Activated CD4-positive, alpha-beta memory T cell treated with anti-CD3 and anti-CD28 coated beads for 36 hours (primary cell): Measurements from ENCODE around the gene PEX13. TPM values are rescaled to one million over a fixed set of nuclear protein-coding genes. Genes with fewer than 3 reads are reported as not detected.
A peak's percentile ranks its signal among the peaks of the same experiment; 100 is the strongest.
"Not testable (repeated sequence)": the region's sequence is repeated elsewhere in the genome, so short reads cannot be mapped to it uniquely, and the experiment has no call there.

ENCODE experiments used
- CTCF ChIA-PET: fragments of 350-600 bp; sonication (Branson Sonifier 250); formaldehyde crosslinking; loops from one replicate; lab custom pipeline; 2021; ENCODE audit warnings: antibody characterized with exemption, inconsistent platforms; lab: Charles Lee
- POLR2A ChIA-PET: fragments of 350-600 bp; sonication (Branson Sonifier 250); formaldehyde crosslinking; loops from one replicate; lab custom pipeline; 2021; ENCODE audit warnings: antibody characterized with exemption; lab: Charles Lee
- DNase-seq: peaks from one replicate; pipeline ENCODE4 v3.0.0-alpha.2; 2020
- H3K27ac Mint-ChIP-seq: one replicate; pipeline ENCODE4 v1.8.0; 2021; ENCODE audit warnings: mixed read lengths
- H3K27me3 Mint-ChIP-seq: one replicate; pipeline ENCODE4 v1.8.0; 2021; ENCODE audit warnings: mixed read lengths
- H3K36me3 Mint-ChIP-seq: one replicate; pipeline ENCODE4 v1.8.0; 2021; ENCODE audit warnings: mixed read lengths
- H3K4me1 Mint-ChIP-seq: one replicate; pipeline ENCODE4 v1.8.0; 2021; ENCODE audit warnings: low read depth, mixed read lengths
- H3K4me3 Mint-ChIP-seq: one replicate; pipeline ENCODE4 v1.8.0; 2021; ENCODE audit warnings: mild to moderate bottlenecking, mixed read lengths
- H3K9me3 Mint-ChIP-seq: one replicate; pipeline ENCODE4 v1.8.0; 2021; ENCODE audit warnings: mixed read lengths
- intact Hi-C: fragments of 100-400 bp; cut with micrococcal nuclease; formaldehyde crosslinking; loops from one replicate; pipeline ENCODE4 v1.15.1; 2023
- total RNA-seq, 2 experiments: library from RNA; stranded (reverse); gene quantifications; one replicate each; pipeline ENCODE4 v1.2.3, GENCODE V29; 2021

The PEX13 gene
- total RNA-seq, 2 experiments from 2014 or later: 18.4 to 18.7 TPM

DNA sequence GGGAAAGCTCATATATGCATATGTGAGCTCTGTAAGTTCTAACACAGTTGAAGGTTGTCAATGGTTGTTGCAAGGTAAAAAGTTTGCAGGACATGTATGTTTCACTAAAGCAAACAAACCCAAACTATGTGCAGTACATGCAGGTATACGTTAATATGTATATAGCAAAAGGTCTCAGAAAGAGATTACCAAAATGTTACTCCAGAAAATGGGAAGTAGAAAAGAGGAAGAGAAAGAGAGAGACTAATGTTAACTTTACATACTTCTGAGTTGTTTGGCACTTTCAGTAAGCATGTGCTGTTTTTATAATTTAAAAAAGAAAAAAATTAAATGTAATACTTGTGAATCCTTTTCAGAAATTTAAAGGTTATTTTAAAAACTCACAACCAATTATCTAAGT lies 32.8 kb upstream of the PEX13 start:
- Mint-ChIP-seq H3K36me3 (peaks cover 5% of the 10 kb centered on the region), H3K27ac (no peak overlapping the region), H3K9me3 (no peaks in the 10 kb centered on the region), H3K4me1 (peaks cover 5% of the 10 kb centered on the region), H3K27me3 (no peaks in the 10 kb centered on the region), H3K4me3 (no peak overlapping the region)
- DNase-seq: no peak
- ChIA-PET CTCF (no interaction called here), POLR2A (no interaction called here)
- intact Hi-C loops: no loop called here

DNA sequence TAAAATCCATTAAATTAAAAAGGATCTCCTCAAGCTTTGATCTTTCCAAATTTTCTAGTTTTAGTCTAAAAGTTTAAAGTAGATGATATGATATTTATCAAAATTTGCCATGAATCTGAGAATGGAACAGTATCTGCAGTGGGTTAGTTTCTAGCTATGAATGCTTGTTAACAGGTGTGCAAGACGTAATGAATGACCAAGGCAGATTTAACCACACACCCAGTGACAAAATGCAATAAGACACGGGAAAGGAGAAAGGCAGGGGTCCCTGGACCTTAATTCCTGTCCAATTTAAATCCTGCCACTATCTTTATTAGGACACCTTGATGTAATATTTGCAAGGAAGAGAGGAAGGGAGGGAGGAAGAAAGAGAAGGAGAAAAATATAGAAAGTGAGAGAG lies 30.5 kb upstream of the PEX13 start:
- H3K27me3 Mint-ChIP-seq: no peaks in the 10 kb centered on the region
- CTCF ChIA-PET: interaction anchor here (1.1 to 2.7 kb wide), 2 partner anchors 11 to 279 kb away, joined by 7 to 17 read pairs; no protein-coding TSS in a partner anchor
- no peak overlapping the region for H3K27ac Mint-ChIP-seq
- no peak for DNase-seq
- H3K4me3 Mint-ChIP-seq: no peak overlapping the region
- no peaks in the 10 kb centered on the region for H3K4me1 Mint-ChIP-seq
- H3K36me3 Mint-ChIP-seq: peaks cover 11% of the 10 kb centered on the region
- POLR2A ChIA-PET: no interaction called here
- H3K9me3 Mint-ChIP-seq: peaks cover 9% of the 10 kb centered on the region
- intact Hi-C loops: no loop called here

DNA sequence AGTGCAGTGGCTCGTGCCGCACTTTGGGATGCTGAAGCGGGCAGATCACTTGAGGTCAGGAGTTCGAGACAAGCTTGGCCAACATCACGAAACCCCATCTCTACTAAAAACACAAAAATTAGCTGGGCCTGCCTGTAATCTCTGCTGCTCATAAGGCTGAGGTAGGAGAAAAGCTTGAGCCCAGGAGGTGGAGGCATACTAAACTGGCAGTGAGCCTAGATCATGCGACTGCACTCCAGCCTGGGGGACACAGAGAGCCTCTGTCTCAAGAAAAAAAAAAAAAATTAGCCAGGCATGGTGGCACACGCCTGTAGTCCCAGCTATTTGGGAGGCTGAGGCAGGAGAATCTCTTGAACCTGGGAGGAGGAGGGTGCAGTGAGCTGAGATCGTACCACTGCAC lies 29.9 kb upstream of the PEX13 start:
- intact Hi-C loops, DNase-seq, H3K4me1 Mint-ChIP-seq, H3K27ac Mint-ChIP-seq, H3K4me3 Mint-ChIP-seq, H3K27me3 Mint-ChIP-seq: not testable (repeated sequence)
- Mint-ChIP-seq H3K9me3 (peaks cover 12% of the 10 kb centered on the region), H3K36me3 (peaks cover 13% of the 10 kb centered on the region)
- POLR2A ChIA-PET: interaction anchor here (0.6 kb wide), 1 partner anchor 19 kb away, joined by 6 read pairs; no protein-coding TSS in a partner anchor
- CTCF ChIA-PET: interaction anchor here (1.1 to 2.7 kb wide), 2 partner anchors 11 to 280 kb away, joined by 7 to 17 read pairs; no protein-coding TSS in a partner anchor

DNA sequence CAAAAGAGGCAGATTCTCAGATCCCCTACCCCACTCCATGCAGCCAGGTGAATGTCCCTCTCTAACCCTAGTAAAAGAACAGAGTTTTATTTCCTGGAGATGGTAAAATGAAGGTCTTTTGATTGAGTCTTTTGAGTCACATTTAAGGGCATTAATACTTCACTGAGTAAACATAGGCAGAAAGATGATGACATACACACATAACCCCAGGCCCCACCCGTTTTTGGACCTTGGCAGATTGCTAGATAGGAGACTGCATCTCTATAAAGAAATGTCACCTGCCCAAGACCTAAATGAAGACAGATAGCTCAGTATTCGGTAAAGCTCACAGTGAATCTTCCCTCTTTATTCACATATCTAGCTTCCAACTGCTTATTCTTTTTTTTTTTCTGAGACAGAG lies 28.3 kb upstream of the PEX13 start:
- intact Hi-C loops: no loop called here
- Mint-ChIP-seq H3K9me3 (peaks cover 13% of the 10 kb centered on the region), H3K27me3 (no peaks in the 10 kb centered on the region), H3K36me3 (peaks cover 17% of the 10 kb centered on the region), H3K4me3 (no peak overlapping the region), H3K27ac (no peak overlapping the region), H3K4me1 (peaks cover 8% of the 10 kb centered on the region)
- POLR2A ChIA-PET: no interaction called here
- CTCF ChIA-PET: interaction anchor here (2.3 kb wide), 1 partner anchor 10 kb away, joined by 17 read pairs; no protein-coding TSS in a partner anchor
- DNase-seq: no peak

DNA sequence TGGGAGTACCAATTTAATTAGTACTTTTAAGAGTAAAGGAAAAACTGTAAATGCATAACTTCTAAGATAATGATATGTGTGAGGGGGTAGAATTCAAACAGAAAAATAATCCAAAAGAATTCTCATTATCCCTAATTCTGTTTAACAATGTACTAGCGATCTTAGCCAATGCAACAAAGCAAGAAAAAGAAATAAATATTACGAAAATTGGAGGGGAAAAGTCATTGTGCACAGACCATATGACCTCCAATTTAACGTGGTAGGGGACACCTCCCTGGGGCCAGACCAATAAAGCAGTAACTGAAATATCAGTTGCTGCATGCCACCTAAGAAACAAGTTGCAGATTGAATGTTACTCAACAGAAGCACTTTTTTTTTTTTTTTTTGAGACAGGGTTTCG lies 25.9 kb upstream of the PEX13 start:
- H3K9me3 Mint-ChIP-seq: peaks cover 13% of the 10 kb centered on the region
- no peaks in the 10 kb centered on the region for H3K27me3 Mint-ChIP-seq
- H3K4me1 Mint-ChIP-seq: peaks cover 8% of the 10 kb centered on the region
- H3K36me3 Mint-ChIP-seq: peaks cover 17% of the 10 kb centered on the region
- H3K27ac Mint-ChIP-seq: no peak overlapping the region
- CTCF ChIA-PET: no interaction called here
- POLR2A ChIA-PET: interaction anchor here (0.8 kb wide), 1 partner anchor 225 kb away, joined by 3 read pairs; no protein-coding TSS in a partner anchor
- no peak overlapping the region for H3K4me3 Mint-ChIP-seq
- intact Hi-C loops: loop anchor here (2.0 to 5.0 kb wide), 2 partner anchors 15 to 119 kb away; no protein-coding TSS in a partner anchor
- no peak for DNase-seq

DNA sequence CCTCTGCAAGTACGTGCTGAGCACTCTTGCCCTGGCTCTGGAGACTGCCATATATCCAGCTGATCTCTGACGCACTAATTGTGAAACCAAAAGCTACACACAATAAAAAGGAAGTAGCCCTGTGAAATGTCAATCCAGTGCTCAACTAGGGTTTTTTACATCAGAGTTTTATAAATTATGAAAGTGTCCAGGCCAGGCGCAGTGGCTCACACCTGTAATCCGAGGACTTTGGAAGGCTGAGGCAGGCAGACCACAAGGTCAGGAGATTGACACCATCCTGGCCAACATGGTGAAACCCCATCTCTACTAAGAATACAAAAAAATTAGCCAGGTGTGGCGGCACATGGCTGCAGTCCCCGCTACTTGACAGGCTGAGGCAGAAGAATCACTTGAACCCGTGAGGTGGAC lies 24.5 kb upstream of the PEX13 start:
- POLR2A ChIA-PET: no interaction called here

DNA sequence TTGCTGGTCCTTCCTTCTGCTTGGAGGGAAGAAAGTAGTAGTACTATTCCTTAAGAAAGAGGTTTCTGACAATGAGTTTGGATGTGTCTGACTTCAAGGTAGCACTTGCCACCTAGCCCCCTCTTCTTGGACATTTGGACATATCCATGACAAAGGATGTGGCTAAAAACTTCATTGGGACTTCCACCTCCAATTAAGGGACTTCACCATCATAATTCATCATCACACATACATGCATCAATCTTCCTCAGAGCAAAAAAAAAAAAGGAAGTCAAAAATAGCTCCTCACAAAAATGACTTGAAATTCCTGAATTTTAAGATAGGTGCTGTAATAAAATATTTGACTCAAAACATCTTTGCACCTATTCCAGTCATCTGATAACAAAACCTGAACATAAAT lies 23.4 kb upstream of the PEX13 start:
- Mint-ChIP-seq H3K27me3 (no peaks in the 10 kb centered on the region), H3K27ac (no peak overlapping the region), H3K9me3 (peaks cover 13% of the 10 kb centered on the region), H3K36me3 (peaks cover 12% of the 10 kb centered on the region), H3K4me3 (no peak overlapping the region), H3K4me1 (peaks cover 8% of the 10 kb centered on the region)
- intact Hi-C loops: loop anchor here (5.0 kb wide), 1 partner anchor 122 kb away; no protein-coding TSS in a partner anchor
- no peak for DNase-seq
- POLR2A ChIA-PET: no interaction called here
- CTCF ChIA-PET: interaction anchor here (0.7 to 1.6 kb wide), 3 partner anchors 29 to 1889 kb away, joined by 3 read pairs; no protein-coding TSS in a partner anchor

More for the DNA sequence above, 24.5 kb upstream of the PEX13 start:
- DNase-seq: peak; percentile 24
- Mint-ChIP-seq H3K4me1 (peaks cover 8% of the 10 kb centered on the region), H3K36me3 (peaks cover 12% of the 10 kb centered on the region), H3K9me3 (peaks cover 13% of the 10 kb centered on the region), H3K27ac (no peak overlapping the region), H3K27me3 (no peaks in the 10 kb centered on the region), H3K4me3 (no peak overlapping the region)
- intact Hi-C loops: loop anchor here (2.0 to 5.0 kb wide), 2 partner anchors 16 to 121 kb away; no protein-coding TSS in a partner anchor
- CTCF ChIA-PET: no interaction called here

DNA sequence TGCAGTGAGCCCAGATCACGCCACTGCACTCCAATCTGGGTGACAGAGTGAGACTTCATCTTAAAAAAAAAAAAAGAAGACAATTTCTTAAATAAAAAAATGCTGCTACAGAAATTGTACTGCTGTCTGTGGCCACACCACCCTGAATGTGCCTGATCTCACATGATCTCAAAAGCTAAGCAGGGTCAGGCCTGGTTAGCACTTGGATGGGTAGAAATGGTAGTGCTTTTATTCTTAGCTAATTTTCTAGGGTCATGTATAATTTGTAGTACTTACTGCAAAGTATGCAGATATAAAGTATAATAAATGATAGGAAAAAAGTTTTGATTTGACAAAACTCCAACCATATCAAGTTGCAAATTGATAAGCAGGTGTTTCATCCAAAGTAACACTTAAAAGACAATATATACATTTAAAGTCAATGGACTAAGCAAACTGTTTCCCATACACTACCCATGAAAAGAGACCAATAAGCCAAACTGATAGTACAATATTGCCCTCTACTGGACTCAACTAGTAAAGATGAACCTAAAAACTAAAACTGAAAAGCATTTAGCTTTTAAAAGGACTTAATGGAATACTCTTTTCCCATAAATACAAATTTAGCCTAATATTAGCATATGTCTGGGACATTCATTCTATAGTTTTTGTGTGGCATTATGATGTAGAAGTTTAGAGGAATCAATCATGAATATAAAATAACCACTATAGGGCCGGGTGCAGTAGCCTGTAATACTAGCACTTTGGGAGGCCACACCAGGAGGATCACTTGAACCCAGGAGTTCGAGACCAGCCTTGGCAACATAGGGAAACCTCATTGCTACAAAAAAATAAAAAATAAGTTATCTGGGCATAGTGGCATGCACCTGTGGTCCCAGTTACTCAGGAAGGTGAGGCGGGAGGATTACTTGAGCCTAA lies 18.6 kb upstream of the PEX13 start:
- CTCF ChIA-PET: interaction anchor here (0.5 to 6.6 kb wide), 48 partner anchors 9 to 452 kb away, joined by 3 to 136 read pairs (median 4); partner anchors contain the start of genes PAPOLG, PEX13 and REL
- no peak overlapping the region for H3K4me3 Mint-ChIP-seq
- DNase-seq: no peak
- H3K9me3 Mint-ChIP-seq: no peaks in the 10 kb centered on the region
- no peaks in the 10 kb centered on the region for H3K4me1 Mint-ChIP-seq
- no peak overlapping the region for H3K27ac Mint-ChIP-seq
- intact Hi-C loops: loop anchor here (1.0 kb wide), 4 partner anchors 181 to 292 kb away; no protein-coding TSS in a partner anchor
- H3K27me3 Mint-ChIP-seq: no peaks in the 10 kb centered on the region
- H3K36me3 Mint-ChIP-seq: no peaks in the 10 kb centered on the region
- POLR2A ChIA-PET: interaction anchor here (1.4 kb wide), 1 partner anchor 117 kb away, joined by 3 read pairs; the partner anchor contains the start of gene REL

DNA sequence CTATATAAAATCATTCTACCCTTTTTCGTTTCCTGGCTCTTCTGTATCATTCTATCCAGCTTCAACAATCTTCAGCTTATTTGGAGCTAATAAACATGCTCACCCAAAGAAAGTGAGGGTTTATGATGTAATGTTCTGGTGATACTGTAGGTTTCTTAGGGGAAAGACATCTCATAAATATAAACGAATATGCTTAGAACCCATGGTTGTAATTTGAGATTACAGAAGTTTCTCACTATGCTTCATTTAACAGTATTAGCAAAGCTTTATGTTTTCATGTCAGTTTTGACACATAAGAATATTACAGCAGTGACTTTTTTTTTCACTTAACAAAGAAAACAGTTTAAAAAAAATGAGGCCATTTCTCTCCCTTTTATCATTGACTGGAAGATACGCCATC lies 11.8 kb upstream of the PEX13 start:
- POLR2A ChIA-PET: interaction anchor here (0.6 kb wide), 1 partner anchor 18 kb away, joined by 6 read pairs; no protein-coding TSS in a partner anchor
- H3K4me1 Mint-ChIP-seq: no peaks in the 10 kb centered on the region
- intact Hi-C loops: no loop called here
- no peaks in the 10 kb centered on the region for H3K9me3 Mint-ChIP-seq
- CTCF ChIA-PET: interaction anchor here (0.5 to 1.2 kb wide), 5 partner anchors 9 to 427 kb away, joined by 3 to 4 read pairs (median 3); no protein-coding TSS in a partner anchor
- H3K27ac Mint-ChIP-seq: no peak overlapping the region
- no peaks in the 10 kb centered on the region for H3K36me3 Mint-ChIP-seq
- DNase-seq: no peak
- no peaks in the 10 kb centered on the region for H3K27me3 Mint-ChIP-seq
- no peak overlapping the region for H3K4me3 Mint-ChIP-seq

DNA sequence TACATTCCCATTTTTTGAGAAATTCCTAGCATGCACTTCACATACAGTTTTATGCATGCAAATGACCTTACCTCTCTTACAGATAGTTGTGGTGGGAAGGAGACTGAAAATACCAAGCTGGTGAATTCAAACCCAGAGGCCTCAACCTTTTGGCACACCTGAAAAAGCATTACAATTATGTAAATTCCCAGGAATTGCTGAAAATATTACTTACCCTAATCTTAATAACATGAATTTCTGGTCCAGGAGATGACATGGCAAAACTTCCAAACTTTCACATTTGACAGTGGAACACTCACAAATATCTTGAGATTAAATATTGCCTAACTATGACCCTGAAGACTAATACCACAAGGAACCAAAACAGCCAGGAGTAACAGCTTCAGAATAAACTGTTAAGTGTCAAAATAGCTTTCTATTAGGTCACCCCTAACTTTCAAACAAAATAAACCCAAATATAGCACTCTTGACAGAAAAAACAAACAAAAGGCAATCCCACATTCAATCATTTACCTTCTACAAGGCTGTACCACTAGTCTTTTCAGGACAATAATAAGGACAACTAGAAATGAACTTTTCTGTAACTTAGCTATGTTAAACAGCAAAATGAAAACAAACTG lies 10.9 kb upstream of the PEX13 start:
- Mint-ChIP-seq H3K9me3 (no peaks in the 10 kb centered on the region), H3K4me3 (no peak overlapping the region), H3K27ac (no peak overlapping the region), H3K36me3 (no peaks in the 10 kb centered on the region), H3K27me3 (no peaks in the 10 kb centered on the region), H3K4me1 (no peaks in the 10 kb centered on the region)
- intact Hi-C loops: no loop called here
- POLR2A ChIA-PET: interaction anchor here (0.6 kb wide), 1 partner anchor 19 kb away, joined by 6 read pairs; no protein-coding TSS in a partner anchor
- CTCF ChIA-PET: no interaction called here
- DNase-seq: no peak

DNA sequence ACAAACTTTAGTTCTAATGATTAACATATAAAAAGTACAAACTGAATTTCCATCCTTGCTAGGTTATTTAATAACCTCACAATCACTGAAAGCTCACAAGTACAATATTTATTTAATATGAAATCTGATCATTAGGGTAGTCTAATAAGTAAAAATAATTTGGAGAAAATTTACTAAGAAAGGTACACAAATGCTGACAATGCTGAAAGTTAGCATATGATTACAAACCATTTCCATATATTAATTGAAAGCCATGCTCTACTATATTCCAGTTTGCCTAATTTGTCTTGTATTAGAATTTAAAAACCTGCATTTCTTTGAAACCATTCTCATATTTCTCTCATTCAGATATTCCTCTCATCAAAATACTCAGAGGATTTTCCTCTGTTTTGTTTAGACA lies 8.2 kb upstream of the PEX13 start:
- ChIA-PET CTCF (no interaction called here), POLR2A (no interaction called here)
- H3K27ac Mint-ChIP-seq: no peak overlapping the region
- H3K27me3 Mint-ChIP-seq: no peaks in the 10 kb centered on the region
- no peaks in the 10 kb centered on the region for H3K9me3 Mint-ChIP-seq
- no peak for DNase-seq
- H3K36me3 Mint-ChIP-seq: no peaks in the 10 kb centered on the region
- intact Hi-C loops: no loop called here
- no peak overlapping the region for H3K4me3 Mint-ChIP-seq
- H3K4me1 Mint-ChIP-seq: peaks cover 8% of the 10 kb centered on the region
